Type B pancreatic cell (in vitro differentiated cells): Measurements from ENCODE around the gene TSEN2. TPM values are rescaled to one million over a fixed set of nuclear protein-coding genes. Genes with fewer than 3 reads are reported as not detected.
A peak's percentile ranks its signal among the peaks of the same experiment; 100 is the strongest.

Experiments used
- DNase-seq: peaks from one replicate; pipeline ENCODE4 v3.0.0; 2021; ENCODE audit warnings: mixed read lengths; ENCODE audit not compliant: unreplicated experiment; ENCODE audit errors: extremely low spot score
- H3K27ac Mint-ChIP-seq: 2 replicates; pipeline ENCODE4 v1.8.0; 2021; ENCODE audit warnings: mild to moderate bottlenecking, mixed read lengths
- H3K27me3 Mint-ChIP-seq: 2 replicates; pipeline ENCODE4 v1.8.0; 2021; ENCODE audit warnings: mixed read lengths
- H3K36me3 Mint-ChIP-seq: 2 replicates; pipeline ENCODE4 v1.8.0; 2021; ENCODE audit warnings: mixed read lengths
- H3K4me1 Mint-ChIP-seq: one replicate; pipeline ENCODE4 v1.8.0; 2021; ENCODE audit warnings: mixed read lengths; ENCODE audit not compliant: unreplicated experiment
- H3K4me3 Mint-ChIP-seq: 2 replicates; pipeline ENCODE4 v1.8.0; 2021; ENCODE audit warnings: mild to moderate bottlenecking, mixed read lengths
- H3K9me3 Mint-ChIP-seq: 2 replicates; pipeline ENCODE4 v1.8.0; 2021; ENCODE audit warnings: mixed read lengths
- CTCF ChIP-seq: fragments of 200-600 bp; sonication (generic); conservative IDR thresholded peaks from 2 replicates; pipeline ENCODE4 v1.5.0; 2021; ENCODE audit warnings: antibody characterized with exemption, mild to moderate bottlenecking
- total RNA-seq: library from RNA; stranded (reverse); gene quantifications from 2 replicates; pipeline ENCODE4 v1.2.1, GENCODE V29; 2021; ENCODE audit warnings: low replicate concordance

TSEN2 gene
- total RNA-seq, 1 donor from 2014 or later, result 27.7 TPM

- Mint-ChIP-seq H3K4me3 (peak overlapping the region; percentile 94), H3K27ac (peak overlapping the region; percentile 95), H3K36me3 (no peaks in the 10 kb centered on the region), H3K9me3 (no peaks in the 10 kb centered on the region), H3K27me3 (peaks cover 4% of the 10 kb centered on the region), H3K4me1 (peaks cover 45% of the 10 kb centered on the region)
- no peak for DNase-seq
- TF ChIP-seq CTCF, result no peak
Measured at GRCh38 chr3:12558706-12559105, 74.4 kb downstream of the TSEN2 start.

- H3K4me3 Mint-ChIP-seq, result peak overlapping the region; percentile 64
- DNase-seq, result no peak
- H3K9me3 Mint-ChIP-seq, result no peaks in the 10 kb centered on the region
- H3K27me3 Mint-ChIP-seq, result no peaks in the 10 kb centered on the region
- peak overlapping the region; percentile 10 for H3K27ac Mint-ChIP-seq
- peaks cover under 1% of the 10 kb centered on the region for H3K36me3 Mint-ChIP-seq
- no peak for TF ChIP-seq CTCF
- H3K4me1 Mint-ChIP-seq, result peaks cover 45% of the 10 kb centered on the region
Measured at GRCh38 chr3:12559520-12559919, 75.2 kb downstream of the TSEN2 start.

GRCh38 chr3:12560505-12561190, 76.4 kb downstream of the TSEN2 start:
- no peak for DNase-seq
- peaks cover 8% of the 10 kb centered on the region for H3K36me3 Mint-ChIP-seq
- H3K4me1 Mint-ChIP-seq, result peaks cover 45% of the 10 kb centered on the region
- no peak for TF ChIP-seq CTCF
- H3K9me3 Mint-ChIP-seq, result no peaks in the 10 kb centered on the region
- no peaks in the 10 kb centered on the region for H3K27me3 Mint-ChIP-seq
- H3K4me3 Mint-ChIP-seq, result peak overlapping the region; percentile 10
- peak overlapping the region; percentile 27 for H3K27ac Mint-ChIP-seq

- Mint-ChIP-seq H3K27ac (no peak overlapping the region), H3K4me1 (peaks cover 41% of the 10 kb centered on the region), H3K36me3 (peaks cover 8% of the 10 kb centered on the region), H3K27me3 (no peaks in the 10 kb centered on the region), H3K9me3 (peaks cover 5% of the 10 kb centered on the region), H3K4me3 (no peak overlapping the region)
- no peak for DNase-seq
- no peak for TF ChIP-seq CTCF
Measured at GRCh38 chr3:12561397-12561796, 77.1 kb downstream of the TSEN2 start.

- peaks cover 5% of the 10 kb centered on the region for H3K9me3 Mint-ChIP-seq
- no peaks in the 10 kb centered on the region for H3K27me3 Mint-ChIP-seq
- H3K4me3 Mint-ChIP-seq, result no peak overlapping the region
- DNase-seq, result no peak
- no peak for TF ChIP-seq CTCF
- H3K36me3 Mint-ChIP-seq, result peaks cover 13% of the 10 kb centered on the region
- H3K27ac Mint-ChIP-seq, result peak overlapping the region; percentile 59
- peaks cover 41% of the 10 kb centered on the region for H3K4me1 Mint-ChIP-seq
Measured at GRCh38 chr3:12562451-12562850, 78.2 kb downstream of the TSEN2 start.
